ENCODE results near the gene CYSRT1. TPM values are rescaled to one million over a fixed set of nuclear protein-coding genes. Genes with fewer than 3 reads are reported as not detected.

Gene CYSRT1
- polyA plus RNA-seq, 4 donors: 0.78 to 16.4 (median 7.9) TPM

DNA sequence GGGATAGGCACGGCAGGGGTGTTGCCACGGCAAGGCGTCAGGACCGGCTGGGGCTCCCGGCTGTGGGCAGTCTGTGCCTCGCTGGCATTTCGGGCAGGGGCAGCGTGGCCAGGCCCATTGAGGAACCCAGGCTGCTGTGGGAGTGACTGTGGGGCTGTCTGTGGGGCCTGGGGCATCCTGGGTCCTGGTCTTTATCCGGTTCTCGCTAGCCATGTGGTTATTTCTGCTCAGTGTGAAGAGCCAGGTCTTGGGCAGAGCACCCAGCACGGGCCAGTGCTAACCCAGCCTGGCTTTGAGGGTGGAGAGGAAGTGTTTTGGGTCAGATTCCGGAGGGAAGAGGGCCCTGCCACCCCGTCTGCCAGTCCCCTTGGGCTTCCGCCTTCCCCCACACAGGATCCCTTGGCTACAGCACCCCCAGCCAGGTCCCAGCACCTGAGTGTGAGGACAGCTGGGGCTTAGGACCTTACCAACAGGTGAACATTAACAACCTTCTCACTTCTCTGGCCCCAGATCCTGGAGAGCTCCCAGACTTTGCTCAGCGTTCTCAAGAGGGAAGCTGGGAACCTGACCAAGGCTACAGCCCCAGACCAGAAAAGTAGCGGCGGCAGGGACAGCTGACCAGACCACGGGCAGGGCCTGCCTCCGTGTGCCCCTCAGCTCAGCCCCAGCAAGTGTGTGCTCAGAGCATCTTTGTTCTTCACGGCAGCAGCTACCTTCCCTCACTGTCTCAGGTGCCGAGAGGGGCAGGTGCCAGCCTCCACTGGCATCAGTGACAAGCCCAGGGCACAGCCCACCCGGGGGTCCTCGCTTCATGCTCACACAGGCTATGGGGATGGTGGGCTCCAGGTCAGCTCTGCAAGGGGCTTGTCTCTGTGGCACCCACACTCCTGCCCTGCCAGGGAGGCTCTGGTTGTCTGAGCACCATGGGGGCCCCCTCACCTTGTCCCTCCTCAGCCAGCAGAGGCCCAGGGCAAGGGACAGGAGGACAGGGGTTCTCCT lies 35.4 kb upstream of the CYSRT1 start:
- no peak for DNase-seq (ENCODE audit: low read depth in 4 of 4, low spot score in 3 of 4)

DNA sequence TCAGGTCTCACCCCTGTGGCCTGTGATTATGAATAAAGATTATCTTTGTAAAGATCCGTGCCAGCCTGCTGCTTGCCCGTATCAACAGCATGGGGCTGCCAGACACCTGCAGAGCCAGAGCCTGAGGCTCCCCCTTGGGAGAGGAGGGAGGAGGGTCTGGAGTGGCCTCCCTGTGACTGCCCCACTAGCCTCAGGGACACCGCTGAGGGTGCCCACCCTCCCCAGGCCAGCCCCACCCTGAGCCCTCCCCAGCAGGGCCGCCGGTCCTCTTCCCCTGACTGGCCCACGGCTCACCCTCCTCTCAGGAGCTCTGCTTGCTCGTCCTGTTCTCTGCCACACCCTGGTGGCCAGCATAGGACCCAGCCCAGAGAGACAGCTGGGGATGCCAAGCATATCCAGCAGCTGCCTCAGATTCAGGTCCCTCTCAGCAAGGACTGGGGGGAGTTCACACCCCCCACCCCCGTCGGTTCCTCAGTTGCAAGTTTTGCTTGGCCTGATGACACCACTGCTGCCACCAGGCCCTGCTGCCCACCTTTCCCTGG lies 34.6 kb upstream of the CYSRT1 start:
- no peak for DNase-seq (ENCODE audit: low read depth in 4 of 4, low spot score in 3 of 4)

DNA sequence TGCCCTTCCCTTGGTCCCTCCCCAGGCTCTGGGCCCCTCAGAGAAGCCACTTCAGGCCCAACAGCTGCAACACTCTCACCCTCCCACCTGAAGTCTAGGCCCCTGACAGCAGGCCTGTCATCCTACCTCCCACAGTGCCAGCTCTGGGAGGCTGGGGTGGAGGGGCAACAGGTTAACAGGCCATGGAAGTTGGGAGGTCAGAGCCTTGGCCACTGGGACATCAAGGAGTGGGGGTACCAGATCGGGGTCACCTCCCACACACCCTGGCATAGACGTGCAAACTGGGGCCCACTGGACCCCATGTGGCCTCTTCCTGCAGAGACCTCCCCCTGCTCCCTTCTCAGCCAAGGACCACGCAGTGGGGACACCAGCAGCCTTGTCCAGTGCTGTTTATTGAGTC lies 33.7 kb upstream of the CYSRT1 start:
- DNase-seq (ENCODE audit: low read depth in 4 of 4, low spot score in 3 of 4): no peak

DNA sequence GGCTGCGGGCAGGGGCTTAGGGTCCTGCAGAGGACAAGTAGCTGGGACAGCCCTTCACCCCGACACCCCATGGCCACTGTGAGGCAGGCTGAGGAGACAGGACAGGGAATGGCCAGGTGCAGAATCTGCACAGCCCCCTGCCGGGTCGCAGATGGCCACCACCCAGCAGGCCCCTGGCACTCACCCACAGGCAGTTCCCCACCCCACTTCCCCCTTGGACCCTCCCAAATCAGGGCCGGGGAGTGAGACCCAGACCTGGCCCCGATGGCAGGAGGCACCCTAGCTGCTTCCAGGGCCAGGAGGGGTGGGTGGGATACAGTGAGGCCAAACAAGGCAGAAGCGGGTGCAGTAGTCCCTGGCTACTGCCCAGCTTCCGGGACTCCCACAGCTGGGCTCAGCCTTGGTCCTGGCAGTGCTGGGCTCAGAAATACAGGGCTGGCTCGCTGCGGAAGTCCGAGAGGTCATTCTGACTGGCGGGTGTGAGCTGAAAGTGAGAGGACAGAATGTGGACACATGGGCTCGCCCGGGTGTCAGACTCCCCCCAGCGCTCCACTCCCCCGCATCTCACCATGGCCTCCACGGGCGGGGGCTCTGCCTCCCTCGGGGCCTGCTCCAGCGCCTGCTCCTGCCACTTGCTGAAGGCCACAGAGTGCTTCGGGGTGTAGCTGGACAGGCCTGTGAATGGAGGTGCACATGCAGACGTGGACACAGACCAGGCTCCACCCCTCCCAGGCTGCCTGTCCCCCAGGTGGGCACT lies 33.1 kb upstream of the CYSRT1 start:
- DNase-seq (ENCODE audit: low read depth in 4 of 4, low spot score in 3 of 4): no peak

DNA sequence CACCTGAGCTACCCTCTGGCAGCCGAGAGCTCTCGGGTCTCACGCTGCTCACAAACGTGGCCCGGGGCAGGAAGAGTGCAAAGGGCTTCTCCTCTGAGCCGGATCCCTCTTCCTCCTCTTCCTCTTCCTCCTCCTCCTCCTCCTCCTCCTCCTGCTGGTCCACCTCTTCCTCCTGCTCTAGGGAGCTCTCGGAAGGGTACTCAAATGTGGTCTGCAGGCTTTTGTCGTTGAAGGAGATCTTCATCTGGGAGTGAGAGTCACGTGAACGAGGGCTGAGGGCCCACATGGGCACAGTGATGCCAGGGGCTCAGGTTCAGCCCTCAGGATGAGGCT lies 32.6 kb upstream of the CYSRT1 start:
- no peak for DNase-seq (ENCODE audit: low read depth in 4 of 4, low spot score in 3 of 4)

DNA sequence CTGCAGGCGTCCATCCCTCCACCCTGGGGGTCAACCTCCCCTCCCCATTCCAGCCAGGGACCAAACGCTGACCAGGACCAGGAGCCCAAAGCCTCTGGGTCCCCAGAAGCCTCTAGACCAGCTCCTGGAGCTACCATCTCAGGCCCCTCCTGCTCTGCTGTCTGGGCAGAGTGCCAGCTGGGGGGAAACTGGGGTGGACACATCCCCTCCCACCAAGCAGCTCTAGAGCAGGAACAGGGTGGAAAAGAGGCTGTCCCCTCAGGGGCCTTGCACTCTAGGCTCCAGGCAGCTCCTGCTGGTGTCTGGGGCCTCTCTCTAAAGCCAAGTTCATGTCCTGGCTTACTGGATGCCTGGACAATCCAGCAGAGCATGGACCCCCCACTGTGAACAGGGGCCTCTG lies 32.1 kb upstream of the CYSRT1 start:
- DNase-seq (ENCODE audit: low read depth in 4 of 4, low spot score in 3 of 4): no peak

DNA sequence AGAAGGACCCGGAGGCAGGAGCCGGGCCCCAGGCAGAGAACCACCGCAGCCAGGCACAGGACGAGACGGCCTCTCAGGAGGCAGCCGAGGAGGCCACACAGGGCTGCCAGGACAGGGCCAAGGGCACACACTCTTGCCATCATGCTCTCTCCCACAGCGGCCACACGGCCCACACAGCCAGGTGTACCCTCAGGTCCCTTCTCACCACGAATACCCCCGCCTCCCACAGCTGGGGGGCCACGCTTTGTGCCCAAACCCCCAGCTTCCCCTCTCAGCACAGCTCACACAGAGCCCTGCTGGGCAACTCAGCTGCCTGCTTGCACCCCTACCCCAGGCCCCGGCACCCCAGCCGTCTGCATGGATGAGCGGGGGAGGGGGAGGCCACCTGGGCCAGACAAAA lies 31.2 kb upstream of the CYSRT1 start:
- no peak for DNase-seq (ENCODE audit: low read depth in 4 of 4, low spot score in 3 of 4)

DNA sequence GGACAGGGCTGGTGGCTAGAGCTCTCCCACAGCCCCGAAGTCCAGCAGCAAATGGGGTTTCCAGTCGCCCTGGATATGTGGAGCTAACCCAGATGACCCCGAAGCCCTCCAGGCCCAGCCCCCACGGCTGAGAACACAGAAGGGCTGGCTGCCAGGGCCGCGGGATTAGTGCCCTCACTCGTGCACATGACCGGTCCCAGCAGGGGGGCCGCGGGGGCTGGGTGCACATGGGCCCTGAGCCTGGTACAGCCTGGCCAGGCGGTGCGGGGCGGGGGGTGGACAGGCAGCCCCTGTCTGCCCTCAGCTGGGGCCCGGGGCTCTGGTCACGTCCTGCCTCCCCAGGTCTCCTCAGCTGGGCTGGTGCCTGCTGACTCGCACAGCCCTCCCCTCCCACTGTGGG lies 30.6 kb upstream of the CYSRT1 start:
- no peak for DNase-seq (ENCODE audit: low read depth in 4 of 4, low spot score in 3 of 4)

DNA sequence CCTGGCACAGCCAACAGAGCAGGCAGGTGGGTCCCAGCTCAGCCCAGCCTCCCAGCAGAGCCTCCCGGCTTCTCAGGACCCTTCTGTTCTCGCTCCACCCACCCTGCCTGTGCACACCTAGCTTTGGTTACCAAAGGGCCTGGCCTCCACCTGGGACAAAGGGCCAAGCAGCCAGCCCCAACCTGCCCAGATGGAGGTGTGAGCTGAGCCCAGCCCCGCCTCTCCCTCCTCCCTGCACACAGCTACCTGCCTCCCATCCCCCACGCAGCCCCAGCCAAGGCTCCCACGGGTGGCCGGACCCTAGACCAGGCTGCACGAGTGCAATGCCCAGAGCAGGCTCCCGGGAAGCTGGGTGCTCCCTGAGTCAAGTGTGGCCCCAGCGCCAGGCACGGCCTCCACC lies 30.1 kb upstream of the CYSRT1 start:
- DNase-seq (ENCODE audit: low read depth in 4 of 4, low spot score in 3 of 4): no peak

DNA sequence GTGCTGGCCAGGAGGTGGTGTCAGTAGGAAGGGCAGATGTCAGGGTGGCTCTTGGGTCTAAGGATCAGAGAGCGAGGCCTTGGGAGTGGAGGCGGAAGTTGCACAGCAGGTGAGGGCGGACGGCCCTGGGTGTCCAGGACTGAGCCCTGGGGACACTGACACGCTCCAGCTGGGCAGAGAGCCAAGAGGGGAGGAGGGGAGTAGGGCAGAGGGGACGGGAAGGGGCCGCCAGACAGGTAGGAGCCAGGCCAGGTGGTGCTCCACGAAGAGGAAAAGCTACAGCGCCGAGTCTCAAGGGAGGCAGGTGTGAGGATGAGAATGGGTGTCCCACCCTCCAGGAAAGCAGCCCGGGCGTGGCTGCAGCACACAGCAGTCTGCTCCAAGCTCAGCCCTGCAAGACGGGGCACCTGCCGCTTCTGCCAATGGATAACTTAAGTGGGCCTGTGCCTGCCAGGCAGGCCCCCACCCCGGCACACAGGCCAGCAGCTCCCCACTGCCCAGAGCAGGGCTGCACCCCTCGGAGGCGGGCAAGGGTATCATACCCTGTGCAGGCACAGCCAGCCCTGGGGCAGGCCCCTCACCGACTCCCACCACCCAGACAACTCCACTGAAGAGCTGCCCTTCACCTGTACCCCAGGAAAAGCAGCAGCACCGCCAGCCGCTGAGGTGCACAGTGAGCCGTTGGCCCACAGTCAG lies 29.3 kb upstream of the CYSRT1 start:
- DNase-seq (ENCODE audit: low read depth in 4 of 4, low spot score in 3 of 4): no peak

DNA sequence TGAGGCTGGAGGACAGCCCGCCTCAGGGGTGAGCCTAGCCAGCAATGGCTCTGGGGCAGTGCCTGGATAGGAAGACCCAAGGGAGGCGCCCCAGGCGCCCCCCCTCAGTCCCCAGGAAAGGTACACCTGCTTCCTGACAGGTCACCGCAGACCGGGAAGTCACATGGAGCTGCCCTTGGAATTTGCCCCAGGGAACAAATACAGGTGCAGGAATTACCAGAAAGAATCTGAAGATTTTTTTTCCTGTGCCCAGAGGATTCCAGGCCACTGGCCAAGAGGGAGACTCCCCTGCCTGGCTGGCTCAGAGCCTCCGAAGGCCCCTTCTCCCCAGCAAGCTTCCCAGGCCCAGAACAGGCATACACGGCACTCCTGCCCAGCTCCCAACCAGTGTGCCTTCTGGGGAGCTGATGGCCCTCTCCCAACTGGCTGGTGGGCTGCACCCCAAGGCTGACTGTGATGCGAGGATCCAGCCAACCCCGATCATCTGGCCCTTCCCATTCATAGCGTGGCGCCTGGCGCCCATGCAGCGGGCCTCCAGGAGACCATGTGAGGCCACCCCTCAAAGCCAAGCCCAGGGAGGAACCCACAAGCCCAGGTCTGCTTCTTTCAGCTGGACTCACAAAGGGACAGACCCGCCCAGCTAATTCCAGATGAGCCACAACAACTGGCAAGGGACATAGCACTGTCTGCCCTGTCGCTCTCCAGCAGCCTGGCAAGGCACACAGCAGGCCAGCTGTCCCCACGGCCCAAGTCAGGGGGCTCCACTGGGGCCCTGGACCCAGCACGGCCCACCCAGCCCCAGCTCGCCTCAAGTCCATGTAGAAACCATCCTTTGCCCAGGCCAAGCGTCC lies 26.7 kb upstream of the CYSRT1 start:
- no peak for DNase-seq (ENCODE audit: low read depth in 4 of 4, low spot score in 3 of 4)

DNA sequence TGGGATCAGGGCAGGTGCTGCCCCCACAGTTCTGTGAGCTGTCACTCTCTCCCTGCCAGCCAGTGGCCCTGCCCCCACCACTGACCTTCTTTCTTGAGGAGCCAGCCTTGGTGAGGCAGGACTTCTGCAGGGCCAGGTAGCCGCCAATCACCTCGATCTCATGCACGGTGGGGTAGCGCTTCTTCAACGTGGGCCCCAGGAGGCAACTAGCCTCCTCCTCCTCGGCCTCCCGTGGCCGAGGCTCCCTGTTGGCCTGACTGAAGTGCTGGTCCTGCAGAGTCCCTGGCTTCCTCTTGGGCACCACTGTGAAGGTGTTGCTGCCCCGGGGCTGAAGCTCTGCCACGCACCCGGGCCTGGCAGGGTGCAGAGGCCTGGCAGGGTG lies 26.1 kb upstream of the CYSRT1 start:
- no peak for DNase-seq (ENCODE audit: low read depth in 4 of 4, low spot score in 3 of 4)

DNA sequence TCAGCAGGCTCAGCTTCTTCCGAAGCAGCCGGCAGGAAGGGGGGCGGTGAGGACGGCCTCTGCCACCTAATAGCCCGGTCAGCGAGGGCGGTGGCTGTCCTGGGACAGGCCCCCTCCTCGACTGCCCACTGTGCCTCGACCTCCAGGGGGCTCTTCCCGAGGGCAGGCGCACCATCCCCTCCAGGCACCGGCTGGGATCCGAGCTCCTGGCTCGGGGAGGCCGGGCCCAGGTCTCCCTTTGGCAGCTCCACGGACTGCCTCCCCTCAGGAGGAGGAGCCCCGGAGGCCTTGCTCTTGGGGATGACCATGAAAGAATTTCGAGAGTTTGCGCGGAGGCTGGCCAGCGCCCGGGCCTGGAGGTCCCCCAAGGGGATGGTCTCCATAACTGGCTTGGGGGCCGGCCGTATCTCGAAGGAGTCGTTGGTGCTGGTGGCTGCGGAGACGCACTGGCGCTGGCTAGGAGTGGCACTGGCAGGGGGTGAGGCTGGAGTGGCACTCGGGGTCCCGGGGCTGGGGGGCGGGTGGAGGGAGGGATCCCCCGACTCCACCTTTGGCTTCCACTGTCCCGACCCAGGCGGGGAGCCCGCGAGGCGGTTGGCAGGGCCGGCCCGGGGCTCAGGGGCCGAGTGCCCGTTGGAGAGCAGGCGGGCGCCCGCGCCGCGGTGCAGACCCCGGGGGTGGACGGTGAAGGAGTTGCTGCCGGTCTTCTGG lies 25.4 kb upstream of the CYSRT1 start:
- no peak for DNase-seq (ENCODE audit: low read depth in 4 of 4, low spot score in 3 of 4)

DNA sequence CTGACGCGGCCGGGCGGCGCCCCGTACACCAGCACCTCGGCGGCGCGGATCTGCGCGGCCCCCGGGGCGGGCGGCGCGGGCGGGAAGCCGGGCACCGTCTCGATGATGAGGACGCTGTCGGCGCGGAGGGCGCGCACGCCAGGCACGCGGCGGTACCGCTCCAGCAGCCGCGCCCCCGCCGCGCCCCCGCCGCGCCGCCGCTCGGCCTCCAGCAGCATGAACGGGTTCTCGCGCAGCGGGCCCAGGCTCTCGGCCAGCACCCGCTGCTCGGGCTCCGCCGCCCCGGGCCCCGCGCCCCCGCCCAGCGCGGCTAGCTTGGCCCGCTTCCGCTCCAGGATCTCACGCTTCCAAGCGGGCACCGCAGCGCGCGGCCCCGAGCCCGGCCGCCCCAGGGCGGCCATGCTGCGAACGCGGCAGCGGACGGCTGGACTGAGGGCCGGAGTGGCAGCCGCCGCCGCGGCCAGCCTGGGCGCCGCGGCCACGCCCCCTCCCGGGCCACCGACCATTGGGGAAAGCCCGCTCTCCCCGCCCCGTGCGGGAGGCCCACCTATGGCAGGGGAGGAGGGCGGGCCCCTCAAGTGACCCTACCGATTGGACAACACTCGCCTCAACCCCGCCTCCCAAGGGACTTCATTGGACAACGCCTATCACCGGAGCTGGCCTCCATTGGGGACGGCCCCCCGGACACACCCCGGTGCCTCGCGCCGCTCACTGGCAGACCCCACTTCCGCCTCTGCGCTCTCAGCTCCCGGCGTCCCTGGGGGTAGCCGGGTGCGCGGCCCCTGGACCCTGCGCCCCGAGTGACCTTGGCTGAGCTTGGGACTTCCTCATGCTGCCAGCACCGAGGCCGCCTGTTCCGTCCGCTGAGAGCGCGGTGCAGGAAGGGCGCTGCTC lies 24.4 kb upstream of the CYSRT1 start, which contains the start of gene TPRN:
Gene TPRN (minus strand): TSS at position 431 of the 894 bp plus-strand sequence. CDS start 30 bp downstream, at position 401.
- DNase-seq (ENCODE audit: low read depth in 4 of 4, low spot score in 3 of 4): peak; percentile 95 to 97 (median 96)

DNA sequence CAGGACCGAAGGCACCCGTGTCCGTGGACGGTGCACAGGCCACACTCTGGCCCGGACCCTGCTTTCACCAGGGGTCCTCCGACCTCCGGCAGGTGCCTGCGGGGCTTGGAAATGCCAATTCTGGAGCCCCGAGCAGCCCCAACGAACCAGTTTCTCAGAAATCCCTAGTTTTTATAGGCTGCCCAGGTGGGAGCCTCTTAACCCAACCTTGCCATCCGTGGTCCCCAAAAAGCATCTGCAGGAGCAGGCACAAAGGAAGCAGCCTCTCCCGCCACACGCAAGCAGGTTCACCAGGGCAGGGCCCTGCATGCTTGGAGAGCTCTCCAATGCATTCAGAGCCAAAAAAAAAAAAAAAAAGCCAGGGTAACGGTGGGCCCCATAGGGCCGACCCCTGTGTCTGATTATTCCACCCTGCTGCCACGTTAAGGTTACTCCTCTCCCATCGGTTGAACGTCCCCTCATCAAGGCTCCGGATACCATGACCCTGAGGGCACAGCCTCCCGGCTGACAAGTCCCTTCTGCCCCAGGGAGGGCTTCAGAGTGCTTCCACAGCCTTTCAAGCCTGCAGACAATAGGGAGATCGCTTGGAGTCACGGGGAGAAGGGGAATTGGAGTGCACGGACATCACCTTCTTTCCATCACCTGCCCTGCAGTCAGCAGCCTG lies 23.6 kb upstream of the CYSRT1 start:
- DNase-seq (ENCODE audit: low read depth in 4 of 4, low spot score in 3 of 4): no peak

DNA sequence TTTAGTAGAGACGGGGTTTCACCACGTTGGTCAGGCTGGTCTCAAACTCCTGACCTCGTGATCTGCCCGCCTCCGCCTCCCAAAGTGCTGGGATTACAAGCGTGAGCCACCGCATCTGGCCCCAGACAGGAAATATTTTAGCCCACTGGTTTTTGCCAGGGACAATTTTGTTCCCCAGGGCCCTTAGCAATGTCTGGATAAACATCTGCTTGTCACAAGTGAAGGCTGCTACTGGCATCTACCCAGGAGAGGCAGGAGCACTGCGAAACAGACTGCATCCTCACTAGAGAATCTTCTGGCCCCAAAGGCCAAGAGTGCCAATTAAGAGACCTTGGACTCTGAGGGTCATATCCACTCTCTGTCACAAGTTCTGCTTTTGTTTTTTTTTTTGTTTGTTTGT lies 22.0 kb upstream of the CYSRT1 start:
- no peak for DNase-seq (ENCODE audit: low read depth in 4 of 4, low spot score in 3 of 4)

DNA sequence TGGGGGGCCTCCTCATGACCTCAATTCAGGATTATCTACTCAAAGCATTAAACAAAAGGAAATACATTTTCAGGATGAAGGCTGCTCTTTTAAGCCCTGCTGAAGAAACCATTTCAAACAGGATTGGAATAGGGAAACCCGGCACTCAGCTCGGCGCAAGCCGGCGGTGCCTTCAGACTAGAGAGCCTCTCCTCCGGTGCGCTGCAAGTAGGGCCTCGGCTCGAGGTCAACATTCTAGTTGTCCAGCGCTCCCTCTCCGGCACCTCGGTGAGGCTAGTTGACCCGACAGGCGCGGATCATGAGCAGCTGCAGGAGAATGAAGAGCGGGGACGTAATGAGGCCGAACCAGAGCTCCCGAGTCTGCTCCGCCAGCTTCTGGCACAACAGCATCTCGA lies 20.2 kb upstream of the CYSRT1 start:
- DNase-seq (ENCODE audit: low read depth in 4 of 4, low spot score in 3 of 4): no peak
